H9 (cell line): Measurements from ENCODE around the gene DMBT1. TPM values are rescaled to one million over a fixed set of nuclear protein-coding genes. Genes with fewer than 3 reads are reported as not detected.

ENCODE experiments used
- DNase-seq: peaks from one replicate; pipeline ENCODE4 v3.0.0-alpha.2; 2017
- H2AFZ ChIP-seq: one replicate; pipeline ENCODE4 v1.6.1; 2013; ENCODE audit warnings: mild to moderate bottlenecking, low read length, control low read depth, moderate library complexity
- H2AK5ac ChIP-seq: 2 replicates; pipeline ENCODE4 v1.6.1; 2013; ENCODE audit warnings: low read length, control low read depth, mixed read lengths; ENCODE audit not compliant: insufficient read length
- H2BK120ac ChIP-seq: one replicate; pipeline ENCODE4 v1.6.1; 2013; ENCODE audit warnings: low read depth, mild to moderate bottlenecking, low read length, control low read depth, inconsistent platforms; ENCODE audit not compliant: poor library complexity, severe bottlenecking
- H2BK12ac ChIP-seq: 2 replicates; pipeline ENCODE4 v1.6.1; 2013; ENCODE audit warnings: low read length, control low read depth, mixed read lengths, low read depth; ENCODE audit not compliant: insufficient read length
- H2BK15ac ChIP-seq: 2 replicates; pipeline ENCODE4 v1.6.1; 2013; ENCODE audit warnings: low read depth, low read length, control low read depth
- H2BK20ac ChIP-seq: one replicate; pipeline ENCODE4 v1.6.1; 2013; ENCODE audit warnings: low read depth, mild to moderate bottlenecking, low read length, control low read depth, inconsistent platforms; ENCODE audit not compliant: poor library complexity, severe bottlenecking
- H2BK5ac ChIP-seq: 2 replicates; pipeline ENCODE4 v1.6.1; 2013; ENCODE audit warnings: low read length, control low read depth, mixed read lengths; ENCODE audit not compliant: insufficient read length
- H3K14ac ChIP-seq: 2 replicates; pipeline ENCODE4 v1.6.1; 2013; ENCODE audit warnings: low read length, control low read depth; ENCODE audit not compliant: insufficient read depth
- H3K18ac ChIP-seq: 2 replicates; pipeline ENCODE4 v1.6.1; 2013; ENCODE audit warnings: low read depth, mild to moderate bottlenecking, mixed read lengths, low read length, control low read depth; ENCODE audit not compliant: insufficient read length
- H3K23ac ChIP-seq: 2 replicates; pipeline ENCODE4 v1.6.1; 2013; ENCODE audit warnings: low read length, control low read depth, mixed read lengths, low read depth; ENCODE audit not compliant: insufficient read length
- H3K23me2 ChIP-seq: 2 replicates; pipeline ENCODE4 v1.6.1; 2013; ENCODE audit warnings: low read depth, mild to moderate bottlenecking, mixed read lengths, low read length, control low read depth; ENCODE audit not compliant: insufficient read length, poor library complexity, severe bottlenecking
- H3K27ac ChIP-seq: 2 replicates; pipeline ENCODE4 v1.5.1; 2013; ENCODE audit warnings: low read length, control low read depth, mixed read lengths, low read depth; ENCODE audit not compliant: insufficient read length
- H3K27me3 ChIP-seq: 2 replicates; pipeline ENCODE4 v1.6.1; 2013; ENCODE audit warnings: low read length, control low read depth, inconsistent platforms; ENCODE audit not compliant: insufficient read depth
- H3K4ac ChIP-seq: 2 replicates; pipeline ENCODE4 v1.6.1; 2013; ENCODE audit warnings: low read depth, mild to moderate bottlenecking, control low read depth, inconsistent platforms, low read length, moderate library complexity
- H3K4me1 ChIP-seq: 2 replicates; pipeline ENCODE4 v1.6.1; 2013; ENCODE audit warnings: low read length, control low read depth, inconsistent platforms; ENCODE audit not compliant: insufficient read depth
- H3K4me2 ChIP-seq: 2 replicates; pipeline ENCODE4 v1.6.1; 2013; ENCODE audit warnings: low read length, control low read depth, mixed read lengths; ENCODE audit not compliant: insufficient read length, insufficient read depth
- H3K56ac ChIP-seq: 2 replicates; pipeline ENCODE4 v1.6.1; 2013; ENCODE audit warnings: low read depth, mild to moderate bottlenecking, mixed read lengths, low read length, control low read depth; ENCODE audit not compliant: insufficient read length
- H3K79me1 ChIP-seq: 2 replicates; pipeline ENCODE4 v1.6.1; 2013; ENCODE audit warnings: low read depth, mild to moderate bottlenecking, moderate library complexity, low read length, control low read depth, inconsistent platforms; ENCODE audit not compliant: insufficient read depth, poor library complexity, severe bottlenecking
- H3K79me2 ChIP-seq: 2 replicates; pipeline ENCODE4 v1.6.1; 2013; ENCODE audit warnings: low read length, control low read depth, inconsistent platforms; ENCODE audit not compliant: insufficient read depth
- H3K9ac ChIP-seq: 2 replicates; pipeline ENCODE4 v1.6.1; 2013; ENCODE audit warnings: low read length, control low read depth, mixed read lengths; ENCODE audit not compliant: insufficient read length; ENCODE audit errors: extremely low read depth
- H3K9me3 ChIP-seq: one replicate; pipeline ENCODE4 v1.6.1; 2013; ENCODE audit warnings: low read depth, low read length, inconsistent platforms; ENCODE audit not compliant: control insufficient read depth
- H3T11ph ChIP-seq: one replicate; pipeline ENCODE4 v1.6.1; 2013; ENCODE audit warnings: mild to moderate bottlenecking, low read length, control low read depth, inconsistent platforms
- H4K20me1 ChIP-seq: one replicate; pipeline ENCODE4 v1.6.1; 2013; ENCODE audit not compliant: control insufficient read depth, insufficient read length, insufficient read depth
- H4K5ac ChIP-seq: 2 replicates; pipeline ENCODE4 v1.6.1; 2013; ENCODE audit warnings: low read depth, mild to moderate bottlenecking, mixed read lengths, low read length, control low read depth; ENCODE audit not compliant: insufficient read length
- H4K8ac ChIP-seq: replicated peaks from 2 replicates; pipeline ENCODE4 v1.6.1; 2013; ENCODE audit warnings: low read length, control low read depth, mixed read lengths, low read depth; ENCODE audit not compliant: insufficient read length
- H4K91ac ChIP-seq: 2 replicates; pipeline ENCODE4 v1.6.1; 2013; ENCODE audit warnings: low read depth, mild to moderate bottlenecking, moderate library complexity, mixed read lengths, low read length, control low read depth; ENCODE audit not compliant: insufficient read length
- H3K27ac Mint-ChIP-seq, 3 experiments: 2 replicates in 2 of 3; 3 replicates in 1 of 3; pipeline ENCODE4 v1.8.0; 2020 to 2021; ENCODE audit warnings: mixed read lengths in 3 of 3, mild to moderate bottlenecking in 1 of 3, moderate library complexity in 1 of 3
- H3K27me3 Mint-ChIP-seq: 2 replicates; pipeline ENCODE4 v1.8.0; 2021; ENCODE audit warnings: low read depth, mild to moderate bottlenecking, moderate library complexity, mixed read lengths
- H3K36me3 Mint-ChIP-seq, 3 experiments: 2 replicates in 2 of 3; 3 replicates in 1 of 3; pipeline ENCODE4 v1.8.0; 2020 to 2021; ENCODE audit warnings: low read depth in 3 of 3, mixed read lengths in 3 of 3; ENCODE audit not compliant: insufficient read depth in 1 of 3
- H3K4me1 Mint-ChIP-seq, 2 experiments: 2 replicates each; pipeline ENCODE4 v1.8.0; 2020; ENCODE audit warnings: mixed read lengths in 2 of 2
- H3K4me3 Mint-ChIP-seq, 2 experiments: 2 replicates in 1 of 2; 3 replicates in 1 of 2; pipeline ENCODE4 v1.8.0; 2020 to 2021; ENCODE audit warnings: mild to moderate bottlenecking in 2 of 2, mixed read lengths in 2 of 2, moderate library complexity in 1 of 2
- H3K9me3 Mint-ChIP-seq, 2 experiments: 2 replicates in 1 of 2; 3 replicates in 1 of 2; pipeline ENCODE4 v1.8.0; 2020; ENCODE audit warnings: mild to moderate bottlenecking in 2 of 2, mixed read lengths in 2 of 2, moderate library complexity in 1 of 2
- CTCF ChIP-seq: fragments of 200-600 bp; sonication (generic); conservative IDR thresholded peaks from 3 replicates; pipeline ENCODE4 v1.8.0; 2021; ENCODE audit warnings: antibody characterized with exemption, mild to moderate bottlenecking
- WGBS: extraction: QIAGEN DNeasy Blood & Tissue Kit; methylation state at CpG from one replicate; pipeline ENCODE4 v1.1.7; 2013; ENCODE audit warnings: missing lambda C conversion rate, low lambda C conversion rate, mixed read lengths; ENCODE audit not compliant: insufficient read length; ENCODE audit errors: extremely low coverage; 5-methylcytosine and 5-hydroxymethylcytosine counted together
- total RNA-seq: library from RNA; stranded (reverse); gene quantifications from 2 replicates; pipeline ENCODE4 v1.2.1, GENCODE V29; 2021

Gene DMBT1
- total RNA-seq, 1 experiment from 2014 or later, result 0.04 TPM

GRCh38 chr10:122541541-122542002 is 19.0 kb upstream of the DMBT1 start:
- Mint-ChIP-seq H3K4me3 (no peak overlapping the region), H3K9me3 (peaks cover 2 to 3% of the 10 kb centered on the region in 2 experiments; a peak in 2 of 5 replicates), H3K36me3 (no peaks in the 10 kb centered on the region; a peak in 1 of 7 replicates), H3K4me1 (no peaks in the 10 kb centered on the region), H3K27ac (no peak overlapping the region), H3K27me3 (no peaks in the 10 kb centered on the region; the same call in 1 of the 2 replicates)
- H2BK15ac ChIP-seq, result no peak overlapping the region
- H3K9me3 ChIP-seq, result no peaks in the 10 kb centered on the region
- H3K9ac ChIP-seq, result no peak overlapping the region
- WGBS, result no CpG with 5 or more reads among the region's 4 CpGs
- no peaks in the 10 kb centered on the region for H3K23me2 ChIP-seq
- DNase-seq, result no peak
- no peaks in the 10 kb centered on the region for H3K27me3 ChIP-seq
- H3K4me1 ChIP-seq, result no peaks in the 10 kb centered on the region
- no peak for TF ChIP-seq CTCF
- H3K56ac ChIP-seq, result no peak overlapping the region
- no peak overlapping the region for H3K27ac ChIP-seq
- H2BK120ac ChIP-seq, result no peak overlapping the region
- no peak overlapping the region for H3T11ph ChIP-seq
- H2BK20ac ChIP-seq, result no peak overlapping the region
- no peak overlapping the region for H4K8ac ChIP-seq
- H4K91ac ChIP-seq, result no peak overlapping the region
- H3K14ac ChIP-seq, result no peak overlapping the region
- H2AFZ ChIP-seq, result no peak overlapping the region
- no peak overlapping the region for H2AK5ac ChIP-seq
- no peak overlapping the region for H3K18ac ChIP-seq
- H2BK12ac ChIP-seq, result no peak overlapping the region
- no peak overlapping the region for H4K5ac ChIP-seq
- no peak overlapping the region for H3K4ac ChIP-seq
- no peaks in the 10 kb centered on the region for H4K20me1 ChIP-seq
- H3K79me1 ChIP-seq, result no peaks in the 10 kb centered on the region
- H2BK5ac ChIP-seq, result no peak overlapping the region
- no peak overlapping the region for H3K4me2 ChIP-seq
- no peak overlapping the region for H3K23ac ChIP-seq
- H3K79me2 ChIP-seq, result no peaks in the 10 kb centered on the region
